Uterus (tissue), 4 donors: Measurements from ENCODE around the gene ADA. TPM values are rescaled to one million over a fixed set of nuclear protein-coding genes. Genes with fewer than 3 reads are reported as not detected.

ENCODE experiments used
- DNase-seq, 2 donors: peaks; one replicate each; pipeline ENCODE4 v3.0.0-alpha.2; 2019 to 2020
- H3K27ac ChIP-seq, 2 donors: fragments of 200-600 bp; sonication (generic); 1 replicate in 1 of 2; 2 replicates in 1 of 2; pipeline ENCODE4 v1.5.1; 2016 to 2018
- H3K27me3 ChIP-seq, 2 donors: fragments of 200-600 bp; sonication (generic); one replicate each; pipeline ENCODE4 v1.5.1; 2018 to 2019; ENCODE audit warnings: control low read depth in 1 of 2
- H3K36me3 ChIP-seq, 2 donors: fragments of 200-600 bp; sonication (generic); one replicate each; pipeline ENCODE4 v1.5.1; 2019; ENCODE audit warnings: control low read depth in 1 of 2
- H3K4me1 ChIP-seq, 2 donors: fragments of 200-600 bp; sonication (generic); one replicate each; pipeline ENCODE4 v1.5.1; 2018 to 2019; ENCODE audit warnings: control low read depth in 1 of 2
- H3K4me3 ChIP-seq, 2 donors: fragments of 200-600 bp; sonication (generic); 1 replicate in 1 of 2; 2 replicates in 1 of 2; pipeline ENCODE4 v1.5.1; 2018 to 2019; ENCODE audit warnings: mild to moderate bottlenecking in 1 of 2
- H3K9me3 ChIP-seq, 2 donors: fragments of 200-600 bp; sonication (generic); one replicate each; pipeline ENCODE4 v1.5.1; 2019; ENCODE audit warnings: control low read depth in 1 of 2
- CTCF ChIP-seq, 4 experiments: fragments of 200-600 bp in 2 of 4; fragments of 450-650 bp in 2 of 4; sonication (generic) in 2 of 4; IDR thresholded peaks; one replicate each; pipeline ENCODE4 v1.5.1; 2016 to 2019; ENCODE audit warnings: antibody characterized with exemption in 4 of 4, mild to moderate bottlenecking in 2 of 4, moderate library complexity in 1 of 4
- POLR2A ChIP-seq, 2 donors: fragments of 450-650 bp; IDR thresholded peaks; one replicate each; pipeline ENCODE4 v1.6.1; 2016; ENCODE audit warnings: antibody characterized with exemption in 2 of 2, mild to moderate bottlenecking in 1 of 2, moderate library complexity in 1 of 2
- intact Hi-C: fragments of 100-400 bp; cut with DNase I; formaldehyde crosslinking; loops from one replicate; pipeline ENCODE4 v1.15.1; 2023; ENCODE audit warnings: low total_unique reads
- total RNA-seq, 4 donors: library from RNA; depleted of rRNA in 3 of 4; stranded (reverse); fragments of >200 nt in 3 of 4; gene quantifications; one replicate each; pipeline versions ENCODE4 v1.1.0 to v1.2.4, GENCODE V29; 2014 to 2023
- donor health status: DM: yes; HTN: yes; CAD: no.

ADA gene
- total RNA-seq, 4 donors from 2014 or later = 0.59 to 11.0 (median 4.8) TPM

GRCh38 chr20:44630297-44630696 is 21.2 kb downstream of the ADA start:
- no peaks in the 10 kb centered on the region for H3K36me3 ChIP-seq
- TF ChIP-seq CTCF (IDR thresholded peaks at IDR 0.05) = no peak
- no peak for TF ChIP-seq POLR2A (IDR thresholded peaks at IDR 0.05)

GRCh38 chr20:44629542-44629941 is 22.0 kb downstream of the ADA start:
- no peaks in the 10 kb centered on the region for H3K27me3 ChIP-seq

More at GRCh38 chr20:44630297-44630696, 21.2 kb downstream of the ADA start:
- intact Hi-C loops = no loop called here
- no peaks in the 10 kb centered on the region for H3K4me1 ChIP-seq
- no peak overlapping the region for H3K27ac ChIP-seq
- H3K27me3 ChIP-seq = no peaks in the 10 kb centered on the region
- no peak overlapping the region for H3K4me3 ChIP-seq
- no peak for DNase-seq
- H3K9me3 ChIP-seq = no peaks in the 10 kb centered on the region

GRCh38 chr20:44629017-44629385 is 22.5 kb downstream of the ADA start:
- Histone ChIP-seq H3K9me3 (no peaks in the 10 kb centered on the region), H3K36me3 (no peaks in the 10 kb centered on the region), H3K4me3 (no peak overlapping the region), H3K27me3 (no peaks in the 10 kb centered on the region), H3K27ac (no peak overlapping the region), H3K4me1 (no peaks in the 10 kb centered on the region)
- TF ChIP-seq POLR2A (IDR thresholded peaks at IDR 0.05) (no peak), CTCF (IDR thresholded peaks at IDR 0.05) (no peak)
- no peak for DNase-seq
- intact Hi-C loops = no loop called here

More at GRCh38 chr20:44629542-44629941, 22.0 kb downstream of the ADA start:
- H3K36me3 ChIP-seq = no peaks in the 10 kb centered on the region
- no peak overlapping the region for H3K4me3 ChIP-seq
- no peaks in the 10 kb centered on the region for H3K4me1 ChIP-seq
- no peak for TF ChIP-seq CTCF (IDR thresholded peaks at IDR 0.05)
- no peak for TF ChIP-seq POLR2A (IDR thresholded peaks at IDR 0.05)
- H3K9me3 ChIP-seq = no peaks in the 10 kb centered on the region
- intact Hi-C loops = no loop called here
- no peak for DNase-seq
- no peak overlapping the region for H3K27ac ChIP-seq

GRCh38 chr20:44627364-44628010 is 24.0 kb downstream of the ADA start:
- TF ChIP-seq POLR2A (IDR thresholded peaks at IDR 0.05) = no peak
- no peak for TF ChIP-seq CTCF (IDR thresholded peaks at IDR 0.05)
- H3K9me3 ChIP-seq = no peaks in the 10 kb centered on the region
- no peak overlapping the region for H3K4me3 ChIP-seq
- no peaks in the 10 kb centered on the region for H3K36me3 ChIP-seq
- no peak overlapping the region for H3K27ac ChIP-seq
- DNase-seq = no peak
- H3K27me3 ChIP-seq = no peaks in the 10 kb centered on the region
- no peaks in the 10 kb centered on the region for H3K4me1 ChIP-seq
- intact Hi-C loops = no loop called here

GRCh38 chr20:44626278-44626677 is 25.2 kb downstream of the ADA start:
- Histone ChIP-seq H3K27ac (no peak overlapping the region), H3K4me1 (no peaks in the 10 kb centered on the region), H3K27me3 (no peaks in the 10 kb centered on the region), H3K9me3 (no peaks in the 10 kb centered on the region), H3K4me3 (no peak overlapping the region), H3K36me3 (no peaks in the 10 kb centered on the region)
- no peak for TF ChIP-seq CTCF (IDR thresholded peaks at IDR 0.05)
- TF ChIP-seq POLR2A (IDR thresholded peaks at IDR 0.05) = no peak
- intact Hi-C loops = no loop called here
- DNase-seq = no peak
